ENCODE data around the gene SGSH.
"Not testable (repeated sequence)": the region's sequence is repeated elsewhere in the genome, so short reads cannot be mapped to it uniquely, and the experiment has no call there.

The SGSH gene

DNA sequence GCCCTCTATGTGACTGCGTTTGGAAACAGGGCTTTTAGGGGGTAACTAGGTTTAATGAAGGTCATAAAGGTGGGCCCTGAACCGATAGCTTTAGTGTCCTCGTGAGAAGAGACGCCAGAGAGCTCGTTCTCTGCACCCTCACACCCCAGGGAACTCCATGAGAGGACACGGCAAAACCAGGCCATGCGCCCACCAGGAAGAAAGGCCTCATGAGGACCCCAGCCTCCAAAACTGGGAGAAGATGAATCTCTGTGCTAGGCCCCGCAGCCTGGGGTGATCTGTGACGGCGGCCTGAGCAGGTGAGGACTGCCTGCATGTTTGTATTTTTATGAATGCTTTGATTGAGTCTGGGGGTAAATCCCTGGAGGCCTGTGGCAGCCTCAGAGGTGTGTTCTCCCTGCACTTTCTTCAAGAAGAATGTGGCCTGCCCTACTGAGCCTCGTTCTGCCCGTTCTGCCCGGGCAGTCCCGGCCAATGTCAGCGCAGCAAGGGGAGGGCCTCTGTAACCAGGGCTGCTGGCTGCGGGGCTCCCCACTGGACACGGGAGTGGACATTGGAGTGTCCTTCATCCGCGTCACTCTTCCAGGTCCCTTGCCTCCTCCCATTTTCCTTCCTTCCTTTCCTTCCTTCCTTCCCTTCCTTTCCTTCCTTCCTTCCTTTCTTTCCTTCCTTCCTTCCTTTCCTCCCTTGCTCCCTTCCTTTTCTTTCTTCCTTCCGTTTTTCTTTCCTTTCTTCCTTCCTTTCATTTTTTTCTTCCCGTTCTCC, 33.7 kb upstream of the SGSH start:
- no peak for DNase-seq

GRCh38 chr17:80252871-80253270, 32.7 kb upstream of the SGSH start:
- DNase-seq, result peak; percentile 90

DNA sequence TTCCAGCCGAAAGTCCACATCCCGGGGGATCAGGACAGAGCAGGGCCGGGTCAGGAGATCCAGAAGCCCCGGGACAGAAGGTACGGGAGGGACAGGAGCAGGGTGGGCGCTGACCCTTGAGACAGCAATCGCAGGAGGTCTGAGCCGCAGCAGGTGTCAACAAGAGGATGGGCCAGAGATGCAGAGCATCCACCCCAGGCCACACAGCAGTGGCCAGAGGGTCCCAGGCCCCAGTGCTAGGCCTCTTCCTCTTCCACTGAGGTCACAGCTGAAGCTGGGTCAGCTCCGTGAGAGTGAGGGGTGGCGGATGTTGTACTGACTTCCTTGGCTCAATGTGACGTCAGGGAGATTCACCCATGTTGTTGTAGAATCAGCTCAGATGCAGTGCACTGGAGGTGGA, 31.8 kb upstream of the SGSH start:
- DNase-seq, result no peak

- no peak for DNase-seq
Observed at GRCh38 chr17:80248894-80249710, 29.0 kb upstream of the SGSH start.

DNA sequence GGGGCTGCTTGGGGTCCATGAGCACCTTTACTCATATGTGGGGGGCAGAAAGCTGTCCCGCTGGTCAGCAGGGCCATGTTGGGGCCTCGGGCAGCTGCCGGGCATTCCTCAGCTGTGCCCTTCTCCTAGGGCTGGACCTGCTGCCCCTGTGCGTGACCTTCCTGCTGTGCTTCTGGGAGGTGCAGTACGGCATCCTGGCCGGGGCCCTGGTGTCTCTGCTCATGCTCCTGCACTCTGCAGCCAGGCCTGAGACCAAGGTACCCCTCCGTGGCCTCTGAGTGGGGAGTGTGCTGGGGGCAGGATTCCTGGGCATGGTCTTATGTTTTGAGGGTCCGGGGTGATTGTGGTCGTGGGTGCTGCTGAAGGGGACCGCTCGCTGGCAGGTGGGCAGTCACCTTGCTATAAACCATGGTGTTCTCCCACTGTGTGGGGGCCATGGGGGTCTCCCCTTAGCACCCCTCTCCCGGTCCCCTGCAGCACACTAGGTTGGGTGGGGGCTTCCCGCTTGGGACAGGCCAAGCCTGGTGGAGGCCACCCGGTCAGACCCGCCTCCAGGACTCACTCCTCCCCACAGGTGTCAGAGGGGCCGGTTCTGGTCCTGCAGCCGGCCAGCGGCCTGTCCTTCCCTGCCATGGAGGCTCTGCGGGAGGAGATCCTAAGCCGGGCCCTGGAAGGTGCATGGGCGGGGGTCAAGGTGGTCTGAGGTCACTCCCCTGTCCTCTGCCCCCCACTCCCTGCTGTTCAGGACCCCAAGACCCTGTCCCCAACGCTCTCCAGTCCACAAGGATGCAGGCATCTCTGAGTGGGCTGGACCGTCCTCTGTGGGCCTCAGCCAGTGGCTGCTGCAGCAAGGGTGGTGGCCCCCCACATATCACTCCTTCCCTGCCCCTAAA, 28.1 kb upstream of the SGSH start:
- DNase-seq, result no peak

- no peak for DNase-seq
Observed at GRCh38 chr17:80247561-80247960, 27.4 kb upstream of the SGSH start.

DNA sequence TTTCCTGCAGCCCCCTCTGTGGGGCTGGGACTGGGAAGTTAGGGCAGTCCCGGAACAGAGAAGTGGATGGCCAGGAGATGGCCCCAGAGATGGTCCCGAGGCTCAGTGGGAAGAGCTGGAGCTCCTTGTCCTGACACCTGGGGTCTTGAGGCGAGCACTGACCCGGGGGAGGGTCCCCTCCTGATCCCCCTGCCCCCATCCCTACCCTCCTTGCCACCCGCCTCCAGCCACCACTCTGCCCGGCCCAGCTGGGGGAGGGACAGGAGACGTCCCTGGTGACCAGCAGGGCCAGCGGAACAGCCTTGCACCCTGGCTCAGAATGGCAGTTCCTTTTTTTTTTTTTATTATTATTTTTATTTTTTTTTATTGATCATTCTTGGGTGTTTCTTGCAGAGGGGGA, 26.6 kb upstream of the SGSH start:
- no peak for DNase-seq

DNA sequence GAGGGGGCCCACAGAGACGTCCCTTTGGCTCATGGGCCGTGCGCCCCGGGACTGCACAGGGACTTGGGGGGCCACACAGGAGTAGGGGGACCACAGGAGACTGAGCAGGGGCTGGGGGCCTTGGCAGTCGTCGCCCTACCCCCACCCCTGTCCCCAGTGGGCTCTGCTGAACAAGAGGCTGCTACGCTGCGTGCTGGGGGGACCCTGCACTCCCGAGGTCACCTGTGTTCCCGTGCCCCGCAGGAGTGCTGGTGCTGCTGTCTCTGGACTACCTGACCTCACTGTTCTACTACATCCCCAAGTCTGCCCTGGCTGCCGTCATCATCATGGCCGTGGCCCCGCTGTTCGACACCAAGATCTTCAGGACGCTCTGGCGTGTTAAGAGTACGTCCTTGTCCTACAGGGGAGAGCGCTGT, 26.1 kb upstream of the SGSH start:
- no peak for DNase-seq

DNA sequence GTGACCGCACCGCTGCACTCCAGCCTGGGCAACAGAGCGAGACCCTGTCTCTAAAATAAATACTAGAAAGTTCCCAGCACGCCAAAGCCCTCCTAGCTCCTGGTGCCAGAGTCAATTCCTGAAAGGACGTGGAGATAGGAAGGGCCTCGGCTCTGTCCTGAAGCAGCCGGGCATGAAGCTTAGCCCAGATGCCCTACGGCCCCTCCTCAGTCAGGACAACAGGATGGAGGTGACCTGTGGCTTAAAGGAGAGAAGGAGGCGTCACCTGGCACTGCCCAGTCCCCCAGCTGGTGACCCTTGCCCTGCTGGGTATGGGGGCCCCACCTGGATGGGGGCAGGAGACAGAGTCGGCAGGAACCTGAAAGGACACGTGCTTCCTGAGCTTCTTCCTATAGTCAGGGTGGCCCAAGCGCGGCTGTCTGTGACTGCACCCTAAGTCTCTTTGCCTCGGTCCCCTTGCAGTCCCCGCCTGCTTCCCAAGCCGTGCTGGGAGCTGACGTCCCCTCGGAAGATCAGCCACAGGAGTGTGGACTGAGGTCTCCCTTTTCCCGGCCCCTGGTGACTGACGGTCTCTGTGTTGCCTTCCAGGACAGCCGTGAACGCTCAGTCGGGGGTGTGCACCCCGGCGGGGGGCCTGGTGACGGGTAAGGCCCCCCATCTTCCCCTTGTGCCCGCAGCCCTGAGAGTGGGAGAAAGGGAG, 25.6 kb upstream of the SGSH start:
- no peak for DNase-seq

- no peak for DNase-seq
Observed at GRCh38 chr17:80244871-80245509, 24.9 kb upstream of the SGSH start.

GRCh38 chr17:80244448-80244847, 24.3 kb upstream of the SGSH start:
- DNase-seq, result not testable (repeated sequence)

DNA sequence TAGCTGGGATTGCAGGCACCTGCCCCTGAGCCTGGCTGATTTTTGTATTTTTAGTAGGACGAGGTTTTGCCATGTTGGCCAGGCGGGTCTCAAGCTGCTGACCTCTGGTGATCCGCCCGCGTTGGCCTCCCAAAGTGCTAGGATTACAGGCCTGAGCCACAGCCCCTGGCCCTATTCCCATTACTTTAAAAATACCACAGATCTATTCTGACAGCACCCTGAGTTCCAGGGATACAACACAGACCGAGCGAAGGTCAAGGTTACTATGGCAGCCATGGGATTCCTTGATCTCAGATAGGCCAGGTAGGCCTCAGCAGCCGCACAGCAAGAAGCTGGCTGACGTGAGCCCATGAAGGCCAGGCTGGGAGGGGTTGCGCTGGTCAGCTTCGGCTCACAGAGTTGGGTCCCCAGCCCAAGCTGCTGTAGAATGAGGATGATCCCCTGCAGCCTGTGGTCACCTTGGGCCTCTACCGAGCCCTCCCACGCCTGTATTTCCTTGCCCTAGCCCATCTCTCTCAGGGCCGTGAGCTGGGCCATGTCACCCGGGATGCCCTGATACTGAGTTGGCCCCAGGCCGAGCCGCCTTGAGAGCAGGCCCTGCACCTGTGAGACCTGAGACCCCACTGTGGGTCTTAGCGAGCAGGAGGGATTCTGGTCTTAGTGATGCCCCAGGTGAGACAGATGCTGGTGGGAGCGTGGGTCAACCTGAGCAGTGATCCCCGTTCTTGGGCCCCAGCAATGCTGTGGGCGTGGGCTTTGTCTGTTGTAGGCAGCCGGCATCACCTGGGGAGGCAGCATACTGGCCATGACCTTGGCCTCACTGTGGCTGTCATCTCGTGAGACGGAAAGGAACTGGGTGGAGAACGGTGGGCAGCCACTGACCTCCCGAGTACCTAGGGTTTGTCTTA, 23.6 kb upstream of the SGSH start:
- no peak for DNase-seq

DNA sequence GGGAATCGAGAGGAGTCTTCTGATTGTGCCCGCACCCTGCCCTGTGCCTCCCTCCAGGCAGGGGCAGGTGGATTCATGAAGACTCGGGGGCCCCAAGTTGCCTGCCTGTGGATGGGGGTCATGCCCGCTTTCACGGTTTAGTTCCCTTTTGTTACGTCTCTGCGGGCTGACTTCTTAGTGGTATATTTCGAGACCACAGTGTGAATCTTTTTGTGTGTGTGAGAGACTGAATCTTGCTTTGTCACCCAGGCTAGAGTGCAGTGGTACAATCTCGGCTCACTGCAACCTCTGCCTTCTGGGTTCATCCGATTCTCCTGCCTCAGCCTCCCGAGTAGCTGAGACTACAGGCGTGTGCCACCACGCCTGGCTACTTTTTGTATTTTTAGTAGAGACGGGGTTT, 22.4 kb upstream of the SGSH start:
- DNase-seq, result no peak

GRCh38 chr17:80237386-80237785, 17.3 kb upstream of the SGSH start:
- no peak for DNase-seq

- no peak for DNase-seq
Observed at GRCh38 chr17:80236911-80237310, 16.8 kb upstream of the SGSH start.

DNA sequence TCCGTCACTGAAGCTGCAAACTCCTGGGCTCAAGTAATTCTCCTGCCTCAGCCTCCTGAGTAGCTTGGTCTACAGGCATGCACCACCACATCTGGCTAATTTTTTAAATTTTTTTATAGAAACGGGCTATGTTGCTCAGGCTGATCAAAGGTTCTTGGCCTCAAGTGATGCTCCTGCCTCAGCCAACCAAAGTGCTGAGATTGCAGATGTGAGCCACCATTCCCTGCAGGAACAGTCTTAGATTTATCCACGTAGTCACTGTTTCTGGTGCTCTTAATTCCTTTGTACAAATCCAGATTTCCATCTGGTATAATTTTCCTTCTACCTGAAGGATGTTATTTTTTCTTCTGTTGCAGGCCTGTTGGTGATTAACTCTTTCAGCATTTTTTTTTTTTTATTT, 13.1 kb upstream of the SGSH start:
- DNase-seq, result no peak

DNA sequence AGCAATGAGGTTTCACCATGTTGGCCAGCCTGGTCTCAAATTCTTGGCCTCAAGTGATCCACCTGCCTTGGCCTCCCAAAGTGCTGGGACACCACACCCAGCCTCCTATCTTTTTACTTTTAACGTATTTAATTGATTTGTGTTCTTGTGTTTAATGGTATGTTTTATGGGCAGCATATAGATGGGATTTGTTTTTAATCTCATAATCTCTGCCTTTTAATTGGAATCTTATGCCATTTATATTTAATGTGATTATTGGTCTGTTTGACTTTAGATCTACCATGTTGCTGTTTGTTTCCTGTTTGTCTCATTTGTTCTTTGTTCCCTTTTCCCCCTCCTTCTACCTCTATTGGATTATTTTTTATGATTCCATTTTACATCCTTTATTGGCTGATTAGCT, 12.3 kb upstream of the SGSH start:
- no peak for DNase-seq

DNA sequence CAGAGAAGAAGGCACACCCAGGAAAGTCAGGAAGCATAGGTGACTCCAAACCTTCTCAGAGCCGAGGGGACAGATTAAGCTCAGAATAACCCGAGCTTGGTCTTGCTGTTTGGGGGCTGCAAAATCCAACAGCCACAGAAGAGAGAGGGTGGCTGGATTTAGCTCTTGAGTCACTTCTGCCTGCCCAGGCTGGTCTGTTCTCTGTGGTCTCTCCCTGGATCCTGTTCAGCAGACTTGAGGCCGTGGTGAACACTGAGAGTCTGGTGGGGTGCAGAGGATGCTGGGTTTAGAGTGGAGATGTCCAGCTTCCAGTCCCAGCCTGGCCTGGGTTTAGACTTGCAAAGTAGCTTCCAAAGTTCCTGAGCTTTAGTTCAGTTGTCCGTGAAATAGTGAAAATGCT, 8.9 kb upstream of the SGSH start:
- DNase-seq, result no peak

DNA sequence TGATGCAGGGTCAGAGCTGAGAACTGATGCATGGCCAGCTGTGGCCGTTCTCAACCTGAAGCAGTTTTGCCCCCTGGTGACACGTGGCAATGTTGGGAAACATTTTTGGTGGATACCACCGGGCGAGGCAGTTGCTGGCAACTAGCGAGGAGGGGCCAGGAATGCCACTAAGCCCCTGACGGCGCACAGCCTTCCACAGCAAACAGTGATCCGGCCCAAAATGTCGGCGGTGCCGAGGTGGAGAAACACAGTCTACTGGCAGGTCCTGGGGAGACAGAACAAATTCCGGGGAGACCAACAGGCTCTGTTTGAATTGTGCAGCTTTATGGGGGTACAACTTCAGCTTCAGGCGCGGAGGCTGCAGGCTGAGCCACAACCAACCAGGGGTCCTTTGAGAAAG, 8.3 kb upstream of the SGSH start:
- DNase-seq, result no peak

DNA sequence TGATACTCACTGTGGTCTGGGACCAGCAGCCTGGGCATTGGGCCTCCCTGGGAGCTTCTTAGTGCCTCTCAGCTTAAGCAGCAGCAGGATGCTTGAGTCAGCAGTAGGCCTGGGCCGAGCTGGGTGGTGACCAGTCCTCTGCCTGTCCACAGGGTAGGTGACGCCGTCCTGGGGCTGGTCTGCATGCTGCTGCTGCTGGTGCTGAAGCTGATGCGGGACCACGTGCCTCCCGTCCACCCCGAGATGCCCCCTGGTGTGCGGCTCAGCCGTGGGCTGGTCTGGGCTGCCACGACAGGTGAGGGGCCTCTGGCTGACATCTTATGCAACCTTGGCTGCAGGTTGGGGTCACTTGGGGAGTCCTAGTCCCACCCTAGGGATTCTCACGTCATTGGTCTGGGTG, 7.5 kb upstream of the SGSH start:
- DNase-seq, result no peak

GRCh38 chr17:80227156-80227555, 7.0 kb upstream of the SGSH start:
- DNase-seq, result no peak

Data from activated CD4-positive, alpha-beta T cell treated with anti-CD3 and anti-CD28 coated beads, Interleukin-2, amount 50 U/mL, for 4 hours (primary cell).